ENCODE measurements around the gene WAS.

- TF ChIP-seq, protein P1, sequence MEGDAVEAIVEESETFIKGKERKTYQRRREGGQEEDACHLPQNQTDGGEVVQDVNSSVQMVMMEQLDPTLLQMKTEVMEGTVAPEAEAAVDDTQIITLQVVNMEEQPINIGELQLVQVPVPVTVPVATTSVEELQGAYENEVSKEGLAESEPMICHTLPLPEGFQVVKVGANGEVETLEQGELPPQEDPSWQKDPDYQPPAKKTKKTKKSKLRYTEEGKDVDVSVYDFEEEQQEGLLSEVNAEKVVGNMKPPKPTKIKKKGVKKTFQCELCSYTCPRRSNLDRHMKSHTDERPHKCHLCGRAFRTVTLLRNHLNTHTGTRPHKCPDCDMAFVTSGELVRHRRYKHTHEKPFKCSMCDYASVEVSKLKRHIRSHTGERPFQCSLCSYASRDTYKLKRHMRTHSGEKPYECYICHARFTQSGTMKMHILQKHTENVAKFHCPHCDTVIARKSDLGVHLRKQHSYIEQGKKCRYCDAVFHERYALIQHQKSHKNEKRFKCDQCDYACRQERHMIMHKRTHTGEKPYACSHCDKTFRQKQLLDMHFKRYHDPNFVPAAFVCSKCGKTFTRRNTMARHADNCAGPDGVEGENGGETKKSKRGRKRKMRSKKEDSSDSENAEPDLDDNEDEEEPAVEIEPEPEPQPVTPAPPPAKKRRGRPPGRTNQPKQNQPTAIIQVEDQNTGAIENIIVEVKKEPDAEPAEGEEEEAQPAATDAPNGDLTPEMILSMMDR (IDR thresholded peaks at IDR 0.05): no peak
- TF ChIP-seq EZH2 (IDR thresholded peaks at IDR 0.05; ENCODE audit: borderline replicate concordance, insufficient read depth, low read depth, low read length, poor library complexity, severe bottlenecking): no peak
Measured at GRCh38 chrX:48684134-48684533, 535 bp downstream of the WAS start.

All from B cell (primary cell).